HEK293 (cell line): Measurements from ENCODE around the gene ZMYND10.

Source experiments
- CTCF ChIP-seq: fragments of 450-650 bp; formaldehyde crosslinking; IDR thresholded peaks from 2 replicates; pipeline ENCODE4 v1.5.1; 2016; ENCODE audit warnings: missing biosample characterization, missing genetic modification characterization
- SETDB1 ChIP-seq: IDR thresholded peaks from one replicate; pipeline ENCODE4 v1.6.1; 2017; ENCODE audit warnings: mild to moderate bottlenecking, low read length, moderate library complexity, mixed read lengths; ENCODE audit not compliant: insufficient read length
- TSHZ1 ChIP-seq: fragments of 450-650 bp; formaldehyde crosslinking; IDR thresholded peaks from 2 replicates; pipeline ENCODE4 v1.5.1; 2016; ENCODE audit warnings: missing biosample characterization, missing genetic modification characterization, borderline replicate concordance
- ZEB2 ChIP-seq: fragments of 450-650 bp; formaldehyde crosslinking; IDR thresholded peaks from 2 replicates; pipeline ENCODE4 v1.5.1; 2016; ENCODE audit warnings: missing biosample characterization, missing genetic modification characterization
- ZIC2 ChIP-seq: fragments of 450-650 bp; formaldehyde crosslinking; IDR thresholded peaks from 2 replicates; pipeline ENCODE4 v1.5.1; 2016; ENCODE audit warnings: missing biosample characterization, missing genetic modification characterization
- ZNF362 ChIP-seq: fragments of 450-650 bp; formaldehyde crosslinking; IDR thresholded peaks from 2 replicates; pipeline ENCODE4 v1.5.1; 2016; ENCODE audit warnings: missing biosample characterization, missing genetic modification characterization
- ZNF48 ChIP-seq: fragments of 450-650 bp; formaldehyde crosslinking; IDR thresholded peaks from 2 replicates; pipeline ENCODE4 v1.5.1; 2016; ENCODE audit warnings: missing biosample characterization, missing genetic modification characterization
- ZNF585B ChIP-seq: fragments of 450-650 bp; formaldehyde crosslinking; IDR thresholded peaks from 2 replicates; pipeline ENCODE4 v1.5.1; 2016; ENCODE audit warnings: missing biosample characterization, missing genetic modification characterization
- ZNF76 ChIP-seq: fragments of 450-650 bp; formaldehyde crosslinking; IDR thresholded peaks from 2 replicates; pipeline ENCODE4; 2016; ENCODE audit warnings: low read depth, missing biosample characterization, missing genetic modification characterization, borderline replicate concordance
- ZNF777 ChIP-seq: fragments of 450-650 bp; formaldehyde crosslinking; IDR thresholded peaks from 2 replicates; pipeline ENCODE4 v1.5.1; 2017; ENCODE audit warnings: missing biosample characterization, missing genetic modification characterization, borderline replicate concordance
- ZSCAN5A ChIP-seq: fragments of 450-650 bp; formaldehyde crosslinking; IDR thresholded peaks from 2 replicates; pipeline ENCODE4 v1.5.1; 2016; ENCODE audit warnings: missing biosample characterization, missing genetic modification characterization

GRCh38 chr3:50364573-50365079, 19.1 kb upstream of the ZMYND10 start:
- TF ChIP-seq TSHZ1 (no peak), ZNF362 (tag by site-specific recombination) (no peak), ZNF76 (no peak), ZNF585B (tag by site-specific recombination) (no peak), ZEB2 (no peak), ZSCAN5A (tag by site-specific recombination) (no peak), SETDB1 (no peak), ZNF777 (tag by site-specific recombination) (no peak), CTCF (tag by site-specific recombination) (no peak), ZIC2 (tag by site-specific recombination) (no peak), ZNF48 (tag by site-specific recombination) (no peak)
